ENCODE measurements around the gene ELANE.
"Not testable (repeated sequence)": the region's sequence is repeated elsewhere in the genome, so short reads cannot be mapped to it uniquely, and the experiment has no call there.

Gene ELANE

DNA sequence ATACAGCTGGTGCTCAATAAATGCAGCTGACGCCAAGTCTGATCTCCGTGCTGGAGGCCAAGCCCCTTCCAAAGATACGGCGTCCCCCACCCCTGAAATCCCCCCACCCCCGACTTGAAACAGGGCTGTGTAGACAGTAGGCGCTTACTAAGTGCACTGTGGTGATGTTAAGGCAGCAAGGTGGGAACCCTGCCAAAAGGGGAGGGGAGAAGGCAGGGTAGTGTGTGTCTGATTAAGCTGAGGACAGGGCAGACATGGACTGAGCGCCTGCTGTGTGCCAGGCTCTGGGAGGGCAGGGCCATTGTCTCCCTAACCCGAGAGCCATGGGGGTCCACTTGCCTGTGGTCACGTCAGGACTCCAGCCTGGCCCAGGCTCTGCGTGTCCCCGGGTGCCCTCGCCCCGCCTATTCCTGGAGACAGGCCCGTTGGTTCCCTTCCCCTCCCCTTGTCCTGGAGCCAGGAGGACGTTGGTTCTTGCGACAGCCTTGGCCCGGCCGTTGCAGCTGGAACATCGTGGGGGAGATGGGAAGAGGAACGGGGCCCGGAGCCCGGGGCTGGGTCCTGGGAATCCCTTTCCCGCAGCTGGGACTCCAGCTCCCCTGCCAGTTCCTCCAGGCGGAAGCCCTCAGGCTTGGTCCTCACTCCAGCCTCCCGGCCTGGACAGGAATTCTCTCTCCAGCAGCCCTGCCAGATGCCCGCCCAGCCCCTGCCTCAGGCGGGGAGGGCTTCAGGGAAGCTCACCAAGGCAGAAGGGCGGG lies 1.7 kb upstream of the ELANE start:
- no peaks in the 10 kb centered on the region for H3K36me3 ChIP-seq (ENCODE audit: insufficient read depth, low read length)
- TF ChIP-seq EZH2phosphoT487 (IDR thresholded peaks at IDR 0.05; ENCODE audit: borderline replicate concordance): no peak
- TF ChIP-seq, protein P1, sequence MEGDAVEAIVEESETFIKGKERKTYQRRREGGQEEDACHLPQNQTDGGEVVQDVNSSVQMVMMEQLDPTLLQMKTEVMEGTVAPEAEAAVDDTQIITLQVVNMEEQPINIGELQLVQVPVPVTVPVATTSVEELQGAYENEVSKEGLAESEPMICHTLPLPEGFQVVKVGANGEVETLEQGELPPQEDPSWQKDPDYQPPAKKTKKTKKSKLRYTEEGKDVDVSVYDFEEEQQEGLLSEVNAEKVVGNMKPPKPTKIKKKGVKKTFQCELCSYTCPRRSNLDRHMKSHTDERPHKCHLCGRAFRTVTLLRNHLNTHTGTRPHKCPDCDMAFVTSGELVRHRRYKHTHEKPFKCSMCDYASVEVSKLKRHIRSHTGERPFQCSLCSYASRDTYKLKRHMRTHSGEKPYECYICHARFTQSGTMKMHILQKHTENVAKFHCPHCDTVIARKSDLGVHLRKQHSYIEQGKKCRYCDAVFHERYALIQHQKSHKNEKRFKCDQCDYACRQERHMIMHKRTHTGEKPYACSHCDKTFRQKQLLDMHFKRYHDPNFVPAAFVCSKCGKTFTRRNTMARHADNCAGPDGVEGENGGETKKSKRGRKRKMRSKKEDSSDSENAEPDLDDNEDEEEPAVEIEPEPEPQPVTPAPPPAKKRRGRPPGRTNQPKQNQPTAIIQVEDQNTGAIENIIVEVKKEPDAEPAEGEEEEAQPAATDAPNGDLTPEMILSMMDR (conservative IDR thresholded peaks at IDR 0.05; ENCODE audit: low read length): no peak
- no peaks in the 10 kb centered on the region for H3K27me3 ChIP-seq (ENCODE audit: insufficient read depth, low read length, poor library complexity, severe bottlenecking)
- H3K4me2 ChIP-seq (ENCODE audit: low read depth, low read length, poor library complexity, severe bottlenecking): no peak overlapping the region
- H3K9me3 ChIP-seq (ENCODE audit: insufficient read depth, low read depth, low read length): no peaks in the 10 kb centered on the region
- no peaks in the 10 kb centered on the region for H3K4me1 ChIP-seq (ENCODE audit: insufficient read depth, low read length, poor library complexity, severe bottlenecking)
- no peaks in the 10 kb centered on the region for H4K20me1 ChIP-seq (ENCODE audit: insufficient read depth, low read length, poor library complexity, severe bottlenecking)
- H3F3A ChIP-seq (ENCODE audit: low read depth): no peaks in the 10 kb centered on the region
- no peak overlapping the region for H3K9ac ChIP-seq (ENCODE audit: low read depth, low read length, poor library complexity, severe bottlenecking)
- H3K9me2 ChIP-seq (replicated peaks; ENCODE audit: low read depth, low read length): no peaks in the 10 kb centered on the region
- no peak overlapping the region for H2AFZ ChIP-seq (ENCODE audit: low read length)
- H3K79me2 ChIP-seq (ENCODE audit: insufficient read depth, low read length): no peaks in the 10 kb centered on the region
- no peak overlapping the region for H3K4me3 ChIP-seq (ENCODE audit: low read length, poor library complexity, severe bottlenecking)

DNA sequence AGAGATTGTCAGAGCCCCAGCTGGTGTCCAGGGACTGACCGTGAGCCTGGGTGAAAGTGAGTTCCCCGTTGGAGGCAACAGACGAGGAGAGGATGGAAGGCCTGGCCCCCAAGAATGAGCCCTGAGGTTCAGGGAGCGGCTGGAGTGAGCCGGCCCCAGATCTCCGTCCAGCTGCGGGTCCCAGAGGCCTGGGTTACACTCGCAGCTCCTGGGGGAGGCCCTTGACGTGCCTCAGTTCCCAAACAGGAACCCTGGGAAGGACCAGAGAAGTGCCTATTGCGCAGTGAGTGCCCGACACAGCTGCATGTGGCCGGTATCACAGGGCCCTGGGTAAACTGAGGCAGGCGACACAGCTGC lies 1.1 kb upstream of the ELANE start:
- Histone ChIP-seq H3K4me2 (ENCODE audit: low read depth, low read length, poor library complexity, severe bottlenecking) (no peak overlapping the region), H3F3A (ENCODE audit: low read depth) (no peaks in the 10 kb centered on the region), H3K79me2 (ENCODE audit: insufficient read depth, low read length) (no peaks in the 10 kb centered on the region), H3K4me1 (ENCODE audit: insufficient read depth, low read length, poor library complexity, severe bottlenecking) (no peaks in the 10 kb centered on the region), H3K9me3 (ENCODE audit: insufficient read depth, low read depth, low read length) (no peaks in the 10 kb centered on the region), H3K4me3 (ENCODE audit: low read length, poor library complexity, severe bottlenecking) (no peak overlapping the region), H3K9me2 (replicated peaks; ENCODE audit: low read depth, low read length) (no peaks in the 10 kb centered on the region), H3K36me3 (ENCODE audit: insufficient read depth, low read length) (no peaks in the 10 kb centered on the region), H3K27me3 (ENCODE audit: insufficient read depth, low read length, poor library complexity, severe bottlenecking) (no peaks in the 10 kb centered on the region), H2AFZ (ENCODE audit: low read length) (no peak overlapping the region), H4K20me1 (ENCODE audit: insufficient read depth, low read length, poor library complexity, severe bottlenecking) (no peaks in the 10 kb centered on the region), H3K9ac (ENCODE audit: low read depth, low read length, poor library complexity, severe bottlenecking) (no peak overlapping the region)
- TF ChIP-seq EZH2phosphoT487 (IDR thresholded peaks at IDR 0.05; ENCODE audit: borderline replicate concordance): no peak
- TF ChIP-seq, protein P1 (conservative IDR thresholded peaks at IDR 0.05; ENCODE audit: low read length): no peak

DNA sequence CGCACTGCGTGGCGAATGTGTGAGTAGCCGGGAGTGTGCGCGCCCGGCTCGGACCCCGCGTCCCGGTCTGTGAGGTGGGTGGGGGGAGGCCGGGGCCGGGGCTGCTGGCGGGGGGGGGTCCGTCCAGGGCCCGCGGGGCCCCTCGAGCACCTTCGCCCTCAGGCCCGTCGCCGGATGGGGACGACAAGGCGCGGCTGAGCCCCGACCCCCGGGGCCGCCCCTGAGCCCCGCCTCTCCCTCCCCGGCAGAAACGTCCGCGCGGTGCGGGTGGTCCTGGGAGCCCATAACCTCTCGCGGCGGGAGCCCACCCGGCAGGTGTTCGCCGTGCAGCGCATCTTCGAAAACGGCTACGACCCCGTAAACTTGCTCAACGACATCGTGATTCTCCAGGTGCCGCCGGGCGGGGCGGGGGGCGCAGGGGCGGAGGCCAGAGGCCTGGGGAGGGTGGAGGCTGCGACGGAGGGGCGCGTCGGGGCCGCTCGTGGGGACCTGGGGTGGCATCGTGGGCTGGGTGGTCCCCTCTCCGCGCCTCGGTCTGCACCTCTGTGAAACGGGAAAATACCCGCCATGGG lies 997 bp downstream of the ELANE start:
- no peaks in the 10 kb centered on the region for H3K79me2 ChIP-seq (ENCODE audit: insufficient read depth, low read length)
- H3K27me3 ChIP-seq (ENCODE audit: insufficient read depth, low read length, poor library complexity, severe bottlenecking): no peaks in the 10 kb centered on the region
- H3K9me2 ChIP-seq (replicated peaks; ENCODE audit: low read depth, low read length): no peaks in the 10 kb centered on the region
- TF ChIP-seq, protein P1 (conservative IDR thresholded peaks at IDR 0.05; ENCODE audit: low read length): no peak
- no peak overlapping the region for H3K4me3 ChIP-seq (ENCODE audit: low read length, poor library complexity, severe bottlenecking)
- H3K36me3 ChIP-seq (ENCODE audit: insufficient read depth, low read length): no peaks in the 10 kb centered on the region
- no peak overlapping the region for H3K4me2 ChIP-seq (ENCODE audit: low read depth, low read length, poor library complexity, severe bottlenecking)
- no peaks in the 10 kb centered on the region for H3F3A ChIP-seq (ENCODE audit: low read depth)
- H3K9ac ChIP-seq (ENCODE audit: low read depth, low read length, poor library complexity, severe bottlenecking): no peak overlapping the region
- no peaks in the 10 kb centered on the region for H4K20me1 ChIP-seq (ENCODE audit: insufficient read depth, low read length, poor library complexity, severe bottlenecking)
- H3K4me1 ChIP-seq (ENCODE audit: insufficient read depth, low read length, poor library complexity, severe bottlenecking): no peaks in the 10 kb centered on the region
- H2AFZ ChIP-seq (ENCODE audit: low read length): no peak overlapping the region
- no peaks in the 10 kb centered on the region for H3K9me3 ChIP-seq (ENCODE audit: insufficient read depth, low read depth, low read length)

DNA sequence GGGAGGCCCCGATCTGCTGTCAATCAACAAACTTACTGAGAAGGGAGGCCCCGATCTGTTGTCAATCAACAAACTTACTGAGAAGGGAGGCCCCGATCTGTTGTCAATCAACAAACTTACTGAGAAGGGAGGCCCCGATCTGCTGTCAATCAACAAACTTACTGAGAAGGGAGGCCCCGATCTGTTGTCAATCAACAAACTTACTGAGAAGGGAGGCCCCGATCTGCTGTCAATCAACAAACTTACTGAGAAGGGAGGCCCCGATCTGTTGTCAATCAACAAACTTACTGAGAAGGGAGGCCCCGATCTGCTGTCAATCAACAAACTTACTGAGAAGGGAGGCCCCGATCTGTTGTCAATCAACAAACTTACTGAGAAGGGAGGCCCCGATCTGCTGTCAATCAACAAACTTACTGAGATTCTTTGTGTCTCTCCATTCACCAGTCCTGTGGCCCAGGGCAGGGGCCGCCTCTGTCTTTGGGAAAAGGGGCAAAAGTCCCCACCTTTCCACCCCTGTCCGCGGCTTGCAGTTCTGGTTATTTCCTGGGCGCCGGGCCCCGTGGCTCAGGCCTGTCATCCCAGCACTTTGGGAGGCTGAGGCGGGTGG lies 1.6 kb downstream of the ELANE start:
- not testable (repeated sequence) for H3K4me3 ChIP-seq (ENCODE audit: low read length, poor library complexity, severe bottlenecking); H2AFZ ChIP-seq (ENCODE audit: low read length); H4K20me1 ChIP-seq (ENCODE audit: insufficient read depth, low read length, poor library complexity, severe bottlenecking); H3F3A ChIP-seq (ENCODE audit: low read depth); H3K4me1 ChIP-seq (ENCODE audit: insufficient read depth, low read length, poor library complexity, severe bottlenecking); H3K79me2 ChIP-seq (ENCODE audit: insufficient read depth, low read length); H3K36me3 ChIP-seq (ENCODE audit: insufficient read depth, low read length); H3K9ac ChIP-seq (ENCODE audit: low read depth, low read length, poor library complexity, severe bottlenecking); H3K27me3 ChIP-seq (ENCODE audit: insufficient read depth, low read length, poor library complexity, severe bottlenecking); H3K9me2 ChIP-seq (replicated peaks; ENCODE audit: low read depth, low read length); H3K9me3 ChIP-seq (ENCODE audit: insufficient read depth, low read depth, low read length); H3K4me2 ChIP-seq (ENCODE audit: low read depth, low read length, poor library complexity, severe bottlenecking)
